A673 (cell line): ENCODE data around the gene PPFIA2. TPM values are rescaled to one million over a fixed set of nuclear protein-coding genes. Genes with fewer than 3 reads are reported as not detected.

Experiments
- BruUV-seq: library from RNA; stranded (reverse); fragments of 400-500 nt; replicated peaks from 2 replicates; lab custom pipeline; 2021; lab: Mats Ljungman, UMichigan
- CTCF ChIA-PET: fragments of 300-600 bp; sonication (Branson Sonifier 250); formaldehyde crosslinking; loops from one replicate; lab custom pipeline; 2022; ENCODE audit warnings: antibody characterized with exemption; lab: Charles Lee
- POLR2A ChIA-PET: fragments of 300-600 bp; sonication (Branson Sonifier 250); formaldehyde crosslinking; loops from one replicate; lab custom pipeline; 2022; ENCODE audit warnings: antibody characterized with exemption; ENCODE audit not compliant: low non-redundant PET; lab: Charles Lee
- DNase-seq: peaks from one replicate; pipeline ENCODE4 v3.0.0-alpha.2; 2015; ENCODE audit warnings: low spot score
- H3K27ac ChIP-seq: fragments of 200-600 bp; sonication (generic); 2 replicates; pipeline ENCODE4 v1.5.1; 2016; ENCODE audit warnings: mixed run types, low read depth, mild to moderate bottlenecking, mixed read lengths, antibody characterized with exemption, low read length; ENCODE audit not compliant: poor library complexity, severe bottlenecking
- H3K27me3 ChIP-seq: fragments of 200-600 bp; sonication (generic); replicated peaks from 2 replicates; pipeline ENCODE4 v1.6.1; 2017; ENCODE audit warnings: mixed run types, low read depth, mild to moderate bottlenecking, mixed read lengths, antibody characterized with exemption, low read length; ENCODE audit not compliant: insufficient read depth, poor library complexity
- H3K36me3 ChIP-seq: fragments of 200-600 bp; sonication (generic); 2 replicates; pipeline ENCODE4 v1.6.1; 2016; ENCODE audit warnings: mixed run types, mild to moderate bottlenecking, mixed read lengths, antibody characterized with exemption, low read length; ENCODE audit not compliant: insufficient read depth, poor library complexity, severe bottlenecking
- H3K4me1 ChIP-seq: fragments of 200-600 bp; sonication (generic); 2 replicates; pipeline ENCODE4 v1.6.1; 2017; ENCODE audit warnings: mixed run types, mild to moderate bottlenecking, mixed read lengths, antibody characterized with exemption, low read length; ENCODE audit not compliant: insufficient read depth, poor library complexity, severe bottlenecking
- H3K4me3 ChIP-seq: fragments of 200-600 bp; sonication (generic); 2 replicates; pipeline ENCODE4 v1.5.1; 2016; ENCODE audit warnings: low read depth, mixed run types, mild to moderate bottlenecking, mixed read lengths, low read length; ENCODE audit not compliant: poor library complexity, severe bottlenecking
- H3K9me3 ChIP-seq: fragments of 200-600 bp; sonication (generic); 2 replicates; pipeline ENCODE4 v1.6.1; 2016; ENCODE audit warnings: mixed run types, low read depth, mild to moderate bottlenecking, mixed read lengths, antibody characterized with exemption, low read length; ENCODE audit not compliant: poor library complexity, severe bottlenecking
- EZH2 ChIP-seq: fragments of 200-600 bp; sonication (generic); IDR thresholded peaks from 2 replicates; pipeline ENCODE4 v1.6.1; 2017; ENCODE audit warnings: borderline replicate concordance, low read depth, mild to moderate bottlenecking, mixed read lengths, antibody characterized with exemption, low read length; ENCODE audit not compliant: poor library complexity, severe bottlenecking
- intact Hi-C: fragments of 100-400 bp; cut with micrococcal nuclease; formaldehyde crosslinking; loops from one replicate; pipeline ENCODE4 v1.10.0; 2022; ENCODE audit not compliant: unreplicated experiment
- total RNA-seq: library from RNA; stranded (reverse); gene quantifications from 2 replicates; pipeline ENCODE4 v1.2.3, GENCODE V29; 2021
- TF ChIP-seq, protein P1 (sequence below): fragments of 300-800, 200-600 bp; sonication (generic); conservative IDR thresholded peaks from 2 replicates; pipeline ENCODE4 v1.5.1; 2017; ENCODE audit warnings: low read depth, mild to moderate bottlenecking, antibody characterized with exemption, low read length, moderate library complexity, mixed read lengths

The PPFIA2 gene
- total RNA-seq, 1 experiment from 2014 or later: 0.52 TPM

DNA sequence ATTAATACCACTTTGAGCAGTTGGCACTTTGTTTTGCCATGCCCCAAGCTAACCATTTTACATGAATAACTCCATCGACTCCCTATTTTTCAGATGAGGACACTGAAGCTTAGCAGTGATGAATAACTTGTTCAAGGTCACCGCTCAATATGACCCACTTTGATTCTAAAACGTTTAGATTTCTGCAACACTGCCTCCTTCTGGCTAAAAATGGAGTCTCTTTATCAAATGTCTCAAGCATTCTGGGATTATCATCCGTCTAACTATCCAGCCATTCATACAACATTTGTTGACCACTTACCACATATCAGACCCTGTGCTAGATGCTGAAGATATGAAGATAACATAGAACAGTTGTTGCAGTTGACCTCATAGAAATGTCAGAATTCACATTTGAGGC lies 298.0 kb downstream of the PPFIA2 start:
- POLR2A ChIA-PET: no interaction called here
- Histone ChIP-seq H3K27me3 (no peaks in the 10 kb centered on the region), H3K4me3 (no peak overlapping the region), H3K4me1 (peaks cover 14% of the 10 kb centered on the region), H3K9me3 (no peaks in the 10 kb centered on the region), H3K27ac (no peak overlapping the region), H3K36me3 (no peaks in the 10 kb centered on the region)
- intact Hi-C loops: no loop called here
- BruUV-seq: no TSS peak
- CTCF ChIA-PET: no interaction called here
- no peak for DNase-seq
- no peak for TF ChIP-seq EZH2
- TF ChIP-seq, protein P1, sequence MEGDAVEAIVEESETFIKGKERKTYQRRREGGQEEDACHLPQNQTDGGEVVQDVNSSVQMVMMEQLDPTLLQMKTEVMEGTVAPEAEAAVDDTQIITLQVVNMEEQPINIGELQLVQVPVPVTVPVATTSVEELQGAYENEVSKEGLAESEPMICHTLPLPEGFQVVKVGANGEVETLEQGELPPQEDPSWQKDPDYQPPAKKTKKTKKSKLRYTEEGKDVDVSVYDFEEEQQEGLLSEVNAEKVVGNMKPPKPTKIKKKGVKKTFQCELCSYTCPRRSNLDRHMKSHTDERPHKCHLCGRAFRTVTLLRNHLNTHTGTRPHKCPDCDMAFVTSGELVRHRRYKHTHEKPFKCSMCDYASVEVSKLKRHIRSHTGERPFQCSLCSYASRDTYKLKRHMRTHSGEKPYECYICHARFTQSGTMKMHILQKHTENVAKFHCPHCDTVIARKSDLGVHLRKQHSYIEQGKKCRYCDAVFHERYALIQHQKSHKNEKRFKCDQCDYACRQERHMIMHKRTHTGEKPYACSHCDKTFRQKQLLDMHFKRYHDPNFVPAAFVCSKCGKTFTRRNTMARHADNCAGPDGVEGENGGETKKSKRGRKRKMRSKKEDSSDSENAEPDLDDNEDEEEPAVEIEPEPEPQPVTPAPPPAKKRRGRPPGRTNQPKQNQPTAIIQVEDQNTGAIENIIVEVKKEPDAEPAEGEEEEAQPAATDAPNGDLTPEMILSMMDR: peak; percentile 37

DNA sequence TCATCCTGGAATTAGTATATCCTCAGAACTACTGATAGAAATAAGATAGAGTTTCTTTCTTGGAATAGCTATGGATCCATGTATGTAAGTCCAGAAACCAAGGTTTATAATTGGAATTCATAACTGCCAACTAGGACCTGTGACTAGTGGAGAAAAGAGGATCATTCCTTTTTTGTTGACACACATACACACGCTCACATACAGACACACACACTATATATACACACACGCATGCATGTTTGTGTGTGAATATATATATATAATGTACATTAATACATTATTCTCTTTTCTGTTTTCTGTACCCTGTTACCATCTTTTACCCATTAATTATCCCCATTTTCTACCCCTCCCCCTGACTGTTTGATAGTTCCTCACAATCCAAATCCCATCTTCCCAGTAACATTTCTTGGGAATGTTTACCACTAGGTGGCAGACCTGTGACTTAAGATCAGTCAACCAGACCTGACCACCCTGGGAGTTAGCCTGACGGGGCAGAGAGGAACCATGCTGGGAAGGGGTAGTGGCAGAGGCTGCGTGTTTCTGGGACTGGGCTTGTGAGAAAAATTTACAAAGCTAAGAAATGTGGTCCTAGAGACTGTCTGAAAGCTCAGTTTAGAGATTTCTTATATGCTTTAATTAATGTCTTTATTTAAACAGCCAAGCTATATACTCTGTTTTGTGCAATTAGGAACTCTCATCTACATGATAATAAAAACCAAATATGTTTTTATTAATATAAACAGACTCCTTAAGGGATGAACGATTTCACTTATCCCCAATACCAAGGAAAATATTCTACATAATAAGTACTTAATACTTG lies 308.0 kb downstream of the PPFIA2 start:
- Histone ChIP-seq H3K9me3 (no peaks in the 10 kb centered on the region), H3K27me3 (no peaks in the 10 kb centered on the region), H3K4me1 (peaks cover 10% of the 10 kb centered on the region), H3K4me3 (no peak overlapping the region), H3K36me3 (no peaks in the 10 kb centered on the region), H3K27ac (no peak overlapping the region)
- peak; percentile 88 for DNase-seq
- CTCF ChIA-PET: no interaction called here
- intact Hi-C loops: loop anchor here (1.0 kb wide), 1 partner anchor 176 kb away; no protein-coding TSS in a partner anchor
- no TSS peak for BruUV-seq
- no peak for TF ChIP-seq EZH2
- TF ChIP-seq, protein P1: peak; percentile 77
- POLR2A ChIA-PET: no interaction called here

DNA sequence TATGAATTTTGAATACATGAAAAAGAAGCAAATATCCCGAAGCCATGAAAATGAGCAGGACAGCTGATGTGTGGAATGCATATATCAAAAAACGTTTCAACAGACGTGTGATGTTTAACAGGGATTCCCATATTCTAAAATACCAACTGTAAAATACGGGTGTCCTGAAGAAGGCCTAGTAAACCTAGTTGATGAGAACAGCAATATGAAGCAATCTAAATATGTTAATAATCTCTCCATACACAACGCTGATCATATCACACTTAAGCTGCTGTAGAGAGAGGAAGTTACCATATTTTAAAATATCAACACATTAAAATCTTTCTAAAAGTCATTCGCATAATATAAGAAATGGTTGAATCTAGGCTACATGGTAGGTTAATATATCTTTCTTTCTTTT lies 317.5 kb downstream of the PPFIA2 start:
- no peaks in the 10 kb centered on the region for H3K9me3 ChIP-seq
- TF ChIP-seq, protein P1: no peak
- TF ChIP-seq EZH2: no peak
- H3K27ac ChIP-seq: no peak overlapping the region
- H3K4me1 ChIP-seq: peaks cover 10% of the 10 kb centered on the region
- DNase-seq: no peak
- no TSS peak for BruUV-seq
- intact Hi-C loops: no loop called here
- H3K36me3 ChIP-seq: no peaks in the 10 kb centered on the region
- no peak overlapping the region for H3K4me3 ChIP-seq
- H3K27me3 ChIP-seq: no peaks in the 10 kb centered on the region
- POLR2A ChIA-PET: no interaction called here
- CTCF ChIA-PET: no interaction called here
